H9 (cell line): ENCODE results near the gene CCDC192. TPM values are rescaled to one million over a fixed set of nuclear protein-coding genes. Genes with fewer than 3 reads are reported as not detected.

ENCODE experiments used
- DNase-seq: peaks from one replicate; pipeline ENCODE4 v3.0.0-alpha.2; 2017
- H2AFZ ChIP-seq: one replicate; pipeline ENCODE4 v1.6.1; 2013; ENCODE audit warnings: mild to moderate bottlenecking, low read length, control low read depth, moderate library complexity
- H2AK5ac ChIP-seq: 2 replicates; pipeline ENCODE4 v1.6.1; 2013; ENCODE audit warnings: low read length, control low read depth, mixed read lengths; ENCODE audit not compliant: insufficient read length
- H2BK120ac ChIP-seq: one replicate; pipeline ENCODE4 v1.6.1; 2013; ENCODE audit warnings: low read depth, mild to moderate bottlenecking, low read length, control low read depth, inconsistent platforms; ENCODE audit not compliant: poor library complexity, severe bottlenecking
- H2BK12ac ChIP-seq: 2 replicates; pipeline ENCODE4 v1.6.1; 2013; ENCODE audit warnings: low read length, control low read depth, mixed read lengths, low read depth; ENCODE audit not compliant: insufficient read length
- H2BK15ac ChIP-seq: 2 replicates; pipeline ENCODE4 v1.6.1; 2013; ENCODE audit warnings: low read depth, low read length, control low read depth
- H2BK20ac ChIP-seq: one replicate; pipeline ENCODE4 v1.6.1; 2013; ENCODE audit warnings: low read depth, mild to moderate bottlenecking, low read length, control low read depth, inconsistent platforms; ENCODE audit not compliant: poor library complexity, severe bottlenecking
- H2BK5ac ChIP-seq: 2 replicates; pipeline ENCODE4 v1.6.1; 2013; ENCODE audit warnings: low read length, control low read depth, mixed read lengths; ENCODE audit not compliant: insufficient read length
- H3K14ac ChIP-seq: 2 replicates; pipeline ENCODE4 v1.6.1; 2013; ENCODE audit warnings: low read length, control low read depth; ENCODE audit not compliant: insufficient read depth
- H3K18ac ChIP-seq: 2 replicates; pipeline ENCODE4 v1.6.1; 2013; ENCODE audit warnings: low read depth, mild to moderate bottlenecking, mixed read lengths, low read length, control low read depth; ENCODE audit not compliant: insufficient read length
- H3K23ac ChIP-seq: 2 replicates; pipeline ENCODE4 v1.6.1; 2013; ENCODE audit warnings: low read length, control low read depth, mixed read lengths, low read depth; ENCODE audit not compliant: insufficient read length
- H3K23me2 ChIP-seq: 2 replicates; pipeline ENCODE4 v1.6.1; 2013; ENCODE audit warnings: low read depth, mild to moderate bottlenecking, mixed read lengths, low read length, control low read depth; ENCODE audit not compliant: insufficient read length, poor library complexity, severe bottlenecking
- H3K27ac ChIP-seq: 2 replicates; pipeline ENCODE4 v1.5.1; 2013; ENCODE audit warnings: low read length, control low read depth, mixed read lengths, low read depth; ENCODE audit not compliant: insufficient read length
- H3K27me3 ChIP-seq: 2 replicates; pipeline ENCODE4 v1.6.1; 2013; ENCODE audit warnings: low read length, control low read depth, inconsistent platforms; ENCODE audit not compliant: insufficient read depth
- H3K4ac ChIP-seq: 2 replicates; pipeline ENCODE4 v1.6.1; 2013; ENCODE audit warnings: low read depth, mild to moderate bottlenecking, control low read depth, inconsistent platforms, low read length, moderate library complexity
- H3K4me1 ChIP-seq: 2 replicates; pipeline ENCODE4 v1.6.1; 2013; ENCODE audit warnings: low read length, control low read depth, inconsistent platforms; ENCODE audit not compliant: insufficient read depth
- H3K4me2 ChIP-seq: 2 replicates; pipeline ENCODE4 v1.6.1; 2013; ENCODE audit warnings: low read length, control low read depth, mixed read lengths; ENCODE audit not compliant: insufficient read length, insufficient read depth
- H3K56ac ChIP-seq: 2 replicates; pipeline ENCODE4 v1.6.1; 2013; ENCODE audit warnings: low read depth, mild to moderate bottlenecking, mixed read lengths, low read length, control low read depth; ENCODE audit not compliant: insufficient read length
- H3K79me1 ChIP-seq: 2 replicates; pipeline ENCODE4 v1.6.1; 2013; ENCODE audit warnings: low read depth, mild to moderate bottlenecking, moderate library complexity, low read length, control low read depth, inconsistent platforms; ENCODE audit not compliant: insufficient read depth, poor library complexity, severe bottlenecking
- H3K79me2 ChIP-seq: 2 replicates; pipeline ENCODE4 v1.6.1; 2013; ENCODE audit warnings: low read length, control low read depth, inconsistent platforms; ENCODE audit not compliant: insufficient read depth
- H3K9ac ChIP-seq: 2 replicates; pipeline ENCODE4 v1.6.1; 2013; ENCODE audit warnings: low read length, control low read depth, mixed read lengths; ENCODE audit not compliant: insufficient read length; ENCODE audit errors: extremely low read depth
- H3K9me3 ChIP-seq: one replicate; pipeline ENCODE4 v1.6.1; 2013; ENCODE audit warnings: low read depth, low read length, inconsistent platforms; ENCODE audit not compliant: control insufficient read depth
- H3T11ph ChIP-seq: one replicate; pipeline ENCODE4 v1.6.1; 2013; ENCODE audit warnings: mild to moderate bottlenecking, low read length, control low read depth, inconsistent platforms
- H4K20me1 ChIP-seq: one replicate; pipeline ENCODE4 v1.6.1; 2013; ENCODE audit not compliant: control insufficient read depth, insufficient read length, insufficient read depth
- H4K5ac ChIP-seq: 2 replicates; pipeline ENCODE4 v1.6.1; 2013; ENCODE audit warnings: low read depth, mild to moderate bottlenecking, mixed read lengths, low read length, control low read depth; ENCODE audit not compliant: insufficient read length
- H4K8ac ChIP-seq: replicated peaks from 2 replicates; pipeline ENCODE4 v1.6.1; 2013; ENCODE audit warnings: low read length, control low read depth, mixed read lengths, low read depth; ENCODE audit not compliant: insufficient read length
- H4K91ac ChIP-seq: 2 replicates; pipeline ENCODE4 v1.6.1; 2013; ENCODE audit warnings: low read depth, mild to moderate bottlenecking, moderate library complexity, mixed read lengths, low read length, control low read depth; ENCODE audit not compliant: insufficient read length
- H3K27ac Mint-ChIP-seq, 3 experiments: 2 replicates in 2 of 3; 3 replicates in 1 of 3; pipeline ENCODE4 v1.8.0; 2020 to 2021; ENCODE audit warnings: mixed read lengths in 3 of 3, mild to moderate bottlenecking in 1 of 3, moderate library complexity in 1 of 3
- H3K27me3 Mint-ChIP-seq: 2 replicates; pipeline ENCODE4 v1.8.0; 2021; ENCODE audit warnings: low read depth, mild to moderate bottlenecking, moderate library complexity, mixed read lengths
- H3K36me3 Mint-ChIP-seq, 3 experiments: 2 replicates in 2 of 3; 3 replicates in 1 of 3; pipeline ENCODE4 v1.8.0; 2020 to 2021; ENCODE audit warnings: low read depth in 3 of 3, mixed read lengths in 3 of 3; ENCODE audit not compliant: insufficient read depth in 1 of 3
- H3K4me1 Mint-ChIP-seq, 2 experiments: 2 replicates each; pipeline ENCODE4 v1.8.0; 2020; ENCODE audit warnings: mixed read lengths in 2 of 2
- H3K4me3 Mint-ChIP-seq, 2 experiments: 2 replicates in 1 of 2; 3 replicates in 1 of 2; pipeline ENCODE4 v1.8.0; 2020 to 2021; ENCODE audit warnings: mild to moderate bottlenecking in 2 of 2, mixed read lengths in 2 of 2, moderate library complexity in 1 of 2
- H3K9me3 Mint-ChIP-seq, 2 experiments: 2 replicates in 1 of 2; 3 replicates in 1 of 2; pipeline ENCODE4 v1.8.0; 2020; ENCODE audit warnings: mild to moderate bottlenecking in 2 of 2, mixed read lengths in 2 of 2, moderate library complexity in 1 of 2
- WGBS: extraction: QIAGEN DNeasy Blood & Tissue Kit; methylation state at CpG from one replicate; pipeline ENCODE4 v1.1.7; 2013; ENCODE audit warnings: missing lambda C conversion rate, low lambda C conversion rate, mixed read lengths; ENCODE audit not compliant: insufficient read length; ENCODE audit errors: extremely low coverage; 5-methylcytosine and 5-hydroxymethylcytosine counted together
- total RNA-seq: library from RNA; stranded (reverse); gene quantifications from 2 replicates; pipeline ENCODE4 v1.2.1, GENCODE V29; 2021
- TF ChIP-seq, protein P1 (sequence below): fragments of 200-600 bp; sonication (generic); conservative IDR thresholded peaks from 3 replicates; pipeline ENCODE4 v1.8.0; 2021; ENCODE audit warnings: antibody characterized with exemption, mild to moderate bottlenecking

CCDC192 gene
- total RNA-seq, 1 experiment from 2014 or later: not detected

DNA sequence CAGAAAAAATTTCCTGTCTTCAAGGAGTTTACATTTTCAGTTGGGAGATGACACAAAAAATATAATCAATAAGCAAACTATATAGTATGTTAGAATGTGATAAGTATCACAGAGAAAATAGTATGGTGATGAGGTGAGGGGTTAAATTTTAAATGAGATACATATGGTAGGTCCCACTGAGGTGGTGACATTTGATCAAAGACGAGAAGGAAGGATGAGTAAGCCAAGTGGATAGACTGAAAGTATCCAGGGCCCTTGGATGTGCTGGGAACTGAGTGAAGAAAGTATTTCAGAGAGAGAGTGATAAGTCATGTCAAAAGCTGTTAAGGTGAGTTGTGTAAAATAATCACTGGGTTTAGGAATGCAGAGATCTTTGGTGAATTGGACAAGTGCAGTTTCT is 3.5 kb downstream of the CCDC192 start:
- no peak overlapping the region for H4K8ac ChIP-seq
- H3K27me3 Mint-ChIP-seq: no peaks in the 10 kb centered on the region
- H3K79me1 ChIP-seq: no peaks in the 10 kb centered on the region
- no peak overlapping the region for H3K14ac ChIP-seq
- no peak for DNase-seq
- no peak overlapping the region for H2AFZ ChIP-seq
- no peak overlapping the region for H4K5ac ChIP-seq
- H2BK15ac ChIP-seq: no peak overlapping the region
- H3K9me3 Mint-ChIP-seq: no peaks in the 10 kb centered on the region
- 0 out of 2 replicates have a peak, but pooled peaks cover 5% of the 10 kb centered on the region for H3K4me1 ChIP-seq
- H3K27me3 ChIP-seq: no peaks in the 10 kb centered on the region
- H3K36me3 Mint-ChIP-seq: no peaks in the 10 kb centered on the region
- H3K18ac ChIP-seq: no peak overlapping the region
- TF ChIP-seq, protein P1, sequence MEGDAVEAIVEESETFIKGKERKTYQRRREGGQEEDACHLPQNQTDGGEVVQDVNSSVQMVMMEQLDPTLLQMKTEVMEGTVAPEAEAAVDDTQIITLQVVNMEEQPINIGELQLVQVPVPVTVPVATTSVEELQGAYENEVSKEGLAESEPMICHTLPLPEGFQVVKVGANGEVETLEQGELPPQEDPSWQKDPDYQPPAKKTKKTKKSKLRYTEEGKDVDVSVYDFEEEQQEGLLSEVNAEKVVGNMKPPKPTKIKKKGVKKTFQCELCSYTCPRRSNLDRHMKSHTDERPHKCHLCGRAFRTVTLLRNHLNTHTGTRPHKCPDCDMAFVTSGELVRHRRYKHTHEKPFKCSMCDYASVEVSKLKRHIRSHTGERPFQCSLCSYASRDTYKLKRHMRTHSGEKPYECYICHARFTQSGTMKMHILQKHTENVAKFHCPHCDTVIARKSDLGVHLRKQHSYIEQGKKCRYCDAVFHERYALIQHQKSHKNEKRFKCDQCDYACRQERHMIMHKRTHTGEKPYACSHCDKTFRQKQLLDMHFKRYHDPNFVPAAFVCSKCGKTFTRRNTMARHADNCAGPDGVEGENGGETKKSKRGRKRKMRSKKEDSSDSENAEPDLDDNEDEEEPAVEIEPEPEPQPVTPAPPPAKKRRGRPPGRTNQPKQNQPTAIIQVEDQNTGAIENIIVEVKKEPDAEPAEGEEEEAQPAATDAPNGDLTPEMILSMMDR: no peak
- no peak overlapping the region for H2BK5ac ChIP-seq
- H3K56ac ChIP-seq: no peak overlapping the region
- no peak overlapping the region for H3K4ac ChIP-seq
- H3K23ac ChIP-seq: no peak overlapping the region
- no CpG with 5 or more reads among the region's 1 CpG for WGBS
- H3T11ph ChIP-seq: no peak overlapping the region
- no peaks in the 10 kb centered on the region for H3K9me3 ChIP-seq
- no peak overlapping the region for H3K4me2 ChIP-seq
- H3K27ac ChIP-seq: no peak overlapping the region
- H3K9ac ChIP-seq: no peak overlapping the region
- H3K79me2 ChIP-seq: no peaks in the 10 kb centered on the region
- H2BK12ac ChIP-seq: no peak overlapping the region
- H2BK20ac ChIP-seq: no peak overlapping the region
- no peaks in the 10 kb centered on the region for H3K23me2 ChIP-seq
- H2AK5ac ChIP-seq: no peak overlapping the region
- H4K91ac ChIP-seq: no peak overlapping the region
- no peak overlapping the region for H2BK120ac ChIP-seq
- H3K4me3 Mint-ChIP-seq: no peak overlapping the region
- no peaks in the 10 kb centered on the region for H4K20me1 ChIP-seq
- no peak overlapping the region for H3K27ac Mint-ChIP-seq
- H3K4me1 Mint-ChIP-seq: peaks cover 3 to 9% of the 10 kb centered on the region in 2 experiments; a peak in 2 of 4 replicates
